SK-N-SH treated with all-trans-retinoic acid at 6 μM for 48 hours (cell line): ENCODE measurements around the gene CBLIF.

Experiments used
- ATAC-seq: fragments of 200-7000 bp; cut with Tn5 transposase; 3 replicates; pipeline ENCODE4 v1.9.1; 2020; ENCODE audit warnings: mild to moderate bottlenecking, moderate library complexity
- ARNTL ChIP-seq: fragments of 450-650 bp; formaldehyde crosslinking; IDR thresholded peaks from 2 replicates; pipeline ENCODE4 v1.5.0; 2020; ENCODE audit warnings: low read depth, mild to moderate bottlenecking, moderate library complexity, borderline replicate concordance
- BACH2 ChIP-seq: fragments of 250-450 bp; sonication (Bioruptor Pico); IDR thresholded peaks from 2 replicates; pipeline ENCODE4 v1.9.0; 2021; ENCODE audit warnings: mild to moderate bottlenecking, borderline replicate concordance
- CREB5 ChIP-seq: fragments of 250-450 bp; sonication (Bioruptor Pico); IDR thresholded peaks from 2 replicates; pipeline ENCODE4 v1.5.1; 2020; ENCODE audit warnings: low read depth, mild to moderate bottlenecking, moderate library complexity
- CSDC2 ChIP-seq: fragments of 250-450 bp; sonication (Bioruptor Pico); IDR thresholded peaks from 2 replicates; pipeline ENCODE4 v1.5.0; 2020; ENCODE audit warnings: mild to moderate bottlenecking, moderate library complexity
- CSRNP3 ChIP-seq: fragments of 250-450 bp; sonication (Bioruptor Pico); IDR thresholded peaks from 2 replicates; pipeline ENCODE4 v1.5.1; 2021; ENCODE audit warnings: mild to moderate bottlenecking, moderate library complexity
- ESRRG ChIP-seq: fragments of 250-450 bp; sonication (Bioruptor Pico); IDR thresholded peaks from 2 replicates; pipeline ENCODE4 v1.6.1; 2021; ENCODE audit warnings: mild to moderate bottlenecking
- GLIS3 ChIP-seq: fragments of 250-450 bp; sonication (Bioruptor Pico); IDR thresholded peaks from 2 replicates; pipeline ENCODE4 v1.5.0; 2020; ENCODE audit warnings: mild to moderate bottlenecking, moderate library complexity
- ISL1 ChIP-seq: fragments of 250-450 bp; sonication (Bioruptor Pico); IDR thresholded peaks from 2 replicates; pipeline ENCODE4 v2.1.2; 2022; ENCODE audit warnings: mild to moderate bottlenecking, moderate library complexity
- OSR1 ChIP-seq: fragments of 250-450 bp; sonication (Bioruptor Pico); IDR thresholded peaks from 2 replicates; pipeline ENCODE4 v1.8.0; 2022; ENCODE audit warnings: moderate library complexity, mild to moderate bottlenecking, inconsistent platforms
- PPARA ChIP-seq: fragments of 250-450 bp; sonication (Bioruptor Pico); IDR thresholded peaks from 2 replicates; pipeline ENCODE4 v1.5.0; 2020; ENCODE audit warnings: mild to moderate bottlenecking, borderline replicate concordance
- RARB ChIP-seq: fragments of 250-450 bp; sonication (Bioruptor Pico); IDR thresholded peaks from 2 replicates; pipeline ENCODE4 v1.8.0; 2021; ENCODE audit warnings: mild to moderate bottlenecking, moderate library complexity
- SNAI2 ChIP-seq: fragments of 250-450 bp; sonication (Bioruptor Pico); IDR thresholded peaks from 2 replicates; pipeline ENCODE4 v1.5.0; 2020; ENCODE audit warnings: mild to moderate bottlenecking, moderate library complexity
- TCF4 ChIP-seq: fragments of 250-450 bp; sonication (Bioruptor Pico); IDR thresholded peaks from 2 replicates; pipeline ENCODE4 v1.8.0; 2021; ENCODE audit warnings: mild to moderate bottlenecking, moderate library complexity, borderline replicate concordance
- TSHZ2 ChIP-seq: fragments of 250-450 bp; sonication (Bioruptor Pico); IDR thresholded peaks from 2 replicates; pipeline ENCODE4 v1.5.0; 2020; ENCODE audit warnings: mild to moderate bottlenecking, moderate library complexity
- ZC3H10 ChIP-seq: fragments of 250-450 bp; sonication (Bioruptor Pico); IDR thresholded peaks from 2 replicates; pipeline ENCODE4 v1.5.1; 2021; ENCODE audit warnings: mild to moderate bottlenecking, moderate library complexity
- ZFP3 ChIP-seq: fragments of 250-450 bp; sonication (Bioruptor Pico); IDR thresholded peaks from 2 replicates; pipeline ENCODE4 v1.5.0; 2020; ENCODE audit warnings: mild to moderate bottlenecking, moderate library complexity
- ZFP30 ChIP-seq: fragments of 450-650 bp; formaldehyde crosslinking; IDR thresholded peaks from 2 replicates; pipeline ENCODE4 v1.5.0; 2022; ENCODE audit warnings: mild to moderate bottlenecking, moderate library complexity
- ZNF565 ChIP-seq: fragments of 450-650 bp; formaldehyde crosslinking; conservative IDR thresholded peaks from 2 replicates; pipeline ENCODE4 v1.5.0; 2020; ENCODE audit warnings: low read depth, mild to moderate bottlenecking, moderate library complexity
- ZNF70 ChIP-seq: fragments of 450-650 bp; formaldehyde crosslinking; IDR thresholded peaks from 2 replicates; pipeline ENCODE4 v1.5.0; 2020; ENCODE audit warnings: mild to moderate bottlenecking, moderate library complexity
- ZNF8 ChIP-seq: fragments of 450-650 bp; formaldehyde crosslinking; IDR thresholded peaks from 2 replicates; pipeline ENCODE4 v1.5.0; 2020; ENCODE audit warnings: mild to moderate bottlenecking, moderate library complexity
- TF ChIP-seq, protein P1 (sequence below): fragments of 250-450 bp; sonication (Bioruptor Pico); IDR thresholded peaks from 2 replicates; pipeline ENCODE4 v1.8.0; 2020; ENCODE audit warnings: mild to moderate bottlenecking, moderate library complexity, borderline replicate concordance
- TF ChIP-seq, protein P2 (sequence below): fragments of 250-450 bp; sonication (Bioruptor Pico); IDR thresholded peaks from 2 replicates; pipeline ENCODE4 v1.8.0; 2021; ENCODE audit warnings: low read depth, mild to moderate bottlenecking, moderate library complexity, borderline replicate concordance

The CBLIF gene

DNA sequence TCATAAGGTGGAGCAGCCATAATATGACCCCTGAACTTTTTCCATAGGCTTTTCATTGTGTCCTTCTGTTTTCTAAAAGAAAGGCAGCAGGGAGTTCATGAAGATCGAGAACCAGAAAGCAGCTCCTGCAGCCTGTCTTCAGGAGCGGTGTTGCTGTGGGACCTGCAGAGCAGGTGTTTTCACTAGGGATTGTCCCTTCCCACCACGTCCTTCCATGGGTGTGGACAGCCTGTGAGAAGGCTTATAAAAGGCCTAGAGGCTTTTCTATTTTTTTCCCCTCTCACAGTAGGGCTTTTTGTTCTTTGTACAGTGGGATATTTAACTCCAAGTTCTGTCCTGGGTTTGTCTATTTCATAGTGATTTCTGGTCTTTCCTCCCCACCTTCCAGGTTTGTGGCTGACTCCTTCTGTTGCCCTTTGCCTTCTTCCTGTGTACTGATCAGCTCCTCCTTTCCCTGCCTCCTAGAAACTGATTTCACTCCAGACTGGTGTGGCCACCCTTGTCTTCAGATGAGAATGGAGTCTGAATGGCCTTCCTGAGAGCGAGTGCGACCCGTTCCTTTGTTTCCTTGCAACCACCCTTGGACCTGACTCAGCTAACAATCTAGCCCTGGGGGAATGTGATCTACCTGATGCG is 44.8 kb downstream of the CBLIF start:
- TF ChIP-seq, protein P1, sequence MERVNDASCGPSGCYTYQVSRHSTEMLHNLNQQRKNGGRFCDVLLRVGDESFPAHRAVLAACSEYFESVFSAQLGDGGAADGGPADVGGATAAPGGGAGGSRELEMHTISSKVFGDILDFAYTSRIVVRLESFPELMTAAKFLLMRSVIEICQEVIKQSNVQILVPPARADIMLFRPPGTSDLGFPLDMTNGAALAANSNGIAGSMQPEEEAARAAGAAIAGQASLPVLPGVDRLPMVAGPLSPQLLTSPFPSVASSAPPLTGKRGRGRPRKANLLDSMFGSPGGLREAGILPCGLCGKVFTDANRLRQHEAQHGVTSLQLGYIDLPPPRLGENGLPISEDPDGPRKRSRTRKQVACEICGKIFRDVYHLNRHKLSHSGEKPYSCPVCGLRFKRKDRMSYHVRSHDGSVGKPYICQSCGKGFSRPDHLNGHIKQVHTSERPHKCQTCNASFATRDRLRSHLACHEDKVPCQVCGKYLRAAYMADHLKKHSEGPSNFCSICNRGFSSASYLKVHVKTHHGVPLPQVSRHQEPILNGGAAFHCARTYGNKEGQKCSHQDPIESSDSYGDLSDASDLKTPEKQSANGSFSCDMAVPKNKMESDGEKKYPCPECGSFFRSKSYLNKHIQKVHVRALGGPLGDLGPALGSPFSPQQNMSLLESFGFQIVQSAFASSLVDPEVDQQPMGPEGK (CRISPR knock-in tag): no peak
- TF ChIP-seq GLIS3 (CRISPR knock-in tag) (no peak), RARB (CRISPR knock-in tag) (no peak), ZFP3 (CRISPR knock-in tag) (no peak), ZFP30 (CRISPR knock-in tag) (no peak), ZNF8 (no peak), ZNF70 (CRISPR knock-in tag) (no peak), ISL1 (CRISPR knock-in tag) (no peak), ARNTL (CRISPR knock-in tag) (no peak), OSR1 (CRISPR knock-in tag) (no peak), PPARA (CRISPR knock-in tag) (no peak), CSDC2 (CRISPR knock-in tag) (no peak), CREB5 (CRISPR knock-in tag) (no peak), ZNF565 (CRISPR knock-in tag) (no peak), TCF4 (CRISPR knock-in tag) (no peak), ZC3H10 (no peak), TSHZ2 (no peak)
- TF ChIP-seq, protein P2, sequence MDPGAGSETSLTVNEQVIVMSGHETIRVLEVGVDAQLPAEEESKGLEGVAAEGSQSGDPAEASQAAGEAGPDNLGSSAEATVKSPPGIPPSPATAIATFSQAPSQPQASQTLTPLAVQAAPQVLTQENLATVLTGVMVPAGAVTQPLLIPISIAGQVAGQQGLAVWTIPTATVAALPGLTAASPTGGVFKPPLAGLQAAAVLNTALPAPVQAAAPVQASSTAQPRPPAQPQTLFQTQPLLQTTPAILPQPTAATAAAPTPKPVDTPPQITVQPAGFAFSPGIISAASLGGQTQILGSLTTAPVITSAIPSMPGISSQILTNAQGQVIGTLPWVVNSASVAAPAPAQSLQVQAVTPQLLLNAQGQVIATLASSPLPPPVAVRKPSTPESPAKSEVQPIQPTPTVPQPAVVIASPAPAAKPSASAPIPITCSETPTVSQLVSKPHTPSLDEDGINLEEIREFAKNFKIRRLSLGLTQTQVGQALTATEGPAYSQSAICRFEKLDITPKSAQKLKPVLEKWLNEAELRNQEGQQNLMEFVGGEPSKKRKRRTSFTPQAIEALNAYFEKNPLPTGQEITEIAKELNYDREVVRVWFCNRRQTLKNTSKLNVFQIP: no peak
- ATAC-seq: no peak

DNA sequence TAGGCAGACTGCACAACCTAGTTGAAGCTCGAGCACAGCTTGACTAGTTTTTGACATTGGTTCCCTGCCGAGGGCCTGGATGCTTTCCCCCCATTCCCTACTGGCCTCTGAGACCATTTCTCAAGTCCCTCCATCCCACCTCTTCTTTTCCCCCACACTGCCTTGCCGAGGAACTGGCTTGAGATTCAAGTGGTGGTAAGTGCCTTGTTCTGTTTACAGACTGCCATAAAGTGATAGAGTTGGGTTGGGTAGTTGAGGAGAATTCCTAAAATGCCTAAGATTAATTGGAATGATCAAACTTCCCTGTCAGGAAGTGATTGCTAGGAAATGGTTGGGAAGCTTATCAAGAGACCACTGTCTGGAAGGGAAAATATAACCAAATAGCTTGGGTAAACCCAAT is 50.9 kb downstream of the CBLIF start:
- ATAC-seq: no peak
- TF ChIP-seq CREB5 (CRISPR knock-in tag) (no peak), ZNF8 (no peak), PPARA (CRISPR knock-in tag) (no peak), OSR1 (CRISPR knock-in tag) (no peak), ESRRG (CRISPR knock-in tag) (no peak), ZC3H10 (no peak), ARNTL (CRISPR knock-in tag) (no peak), SNAI2 (CRISPR knock-in tag) (no peak), ZNF70 (CRISPR knock-in tag) (no peak), TSHZ2 (no peak), BACH2 (CRISPR knock-in tag) (no peak), RARB (CRISPR knock-in tag) (no peak), CSDC2 (CRISPR knock-in tag) (no peak), CSRNP3 (CRISPR knock-in tag) (no peak), ZFP30 (CRISPR knock-in tag) (no peak)
- TF ChIP-seq, protein P2: no peak
